Limb (tissue), 2 donors: ENCODE data around the gene ST8SIA1.
"Not testable (repeated sequence)": the region's sequence is repeated elsewhere in the genome, so short reads cannot be mapped to it uniquely, and the experiment has no call there.

ENCODE experiments used
- DNase-seq, 2 donors: peaks; one replicate each; pipeline ENCODE4 v3.0.0-alpha.2; 2016; ENCODE audit errors: extremely low spot score in 2 of 2

The ST8SIA1 gene

GRCh38 chr12:22180705-22181104, 153.8 kb downstream of the ST8SIA1 start:
- no peak for DNase-seq

GRCh38 chr12:22173177-22173576, 161.3 kb downstream of the ST8SIA1 start:
- no peak for DNase-seq

GRCh38 chr12:22172501-22172900, 162.0 kb downstream of the ST8SIA1 start:
- no peak for DNase-seq

GRCh38 chr12:22169376-22169775, 165.1 kb downstream of the ST8SIA1 start:
- DNase-seq = no peak

- no peak for DNase-seq
Observed at GRCh38 chr12:22164139-22164538, 170.4 kb downstream of the ST8SIA1 start.

GRCh38 chr12:22163594-22163993, 170.9 kb downstream of the ST8SIA1 start:
- no peak for DNase-seq

- DNase-seq = no peak
Observed at GRCh38 chr12:22160396-22161003, 174.0 kb downstream of the ST8SIA1 start.

- DNase-seq = not testable (repeated sequence)
Observed at GRCh38 chr12:22149286-22149685, 185.2 kb downstream of the ST8SIA1 start.

GRCh38 chr12:22146686-22147085, 187.8 kb downstream of the ST8SIA1 start:
- not testable (repeated sequence) for DNase-seq
